Muscle layer of duodenum (tissue), 2 donors: ENCODE measurements around the gene ATAT1.
"Not testable (repeated sequence)": the region's sequence is repeated elsewhere in the genome, so short reads cannot be mapped to it uniquely, and the experiment has no call there.

Source experiments
- H3K27ac ChIP-seq: one replicate; pipeline ENCODE4 v1.7.0; 2013; ENCODE audit warnings: mild to moderate bottlenecking, low read length
- H3K27me3 ChIP-seq: one replicate; pipeline ENCODE4 v1.7.0; 2013; ENCODE audit warnings: low read depth, mild to moderate bottlenecking, control low read depth, low read length
- H3K36me3 ChIP-seq, 2 donors: one replicate each; pipeline ENCODE4 v1.7.0; 2013; ENCODE audit warnings: low read length in 2 of 2, control low read depth in 1 of 2, mild to moderate bottlenecking in 1 of 2; ENCODE audit not compliant: insufficient read depth in 2 of 2, control insufficient read depth in 1 of 2
- H3K4me1 ChIP-seq, 2 donors: one replicate each; pipeline ENCODE4 v1.7.0; 2013; ENCODE audit warnings: low read length in 2 of 2, mild to moderate bottlenecking in 2 of 2, control low read depth in 1 of 2, moderate library complexity in 1 of 2; ENCODE audit not compliant: insufficient read depth in 2 of 2, control insufficient read depth in 1 of 2
- H3K4me3 ChIP-seq, 2 donors: one replicate each; pipeline ENCODE4 v1.7.0; 2013; ENCODE audit warnings: low read length in 2 of 2, low read depth in 1 of 2, mild to moderate bottlenecking in 1 of 2
- H3K9me3 ChIP-seq, 2 donors: one replicate each; pipeline ENCODE4 v1.7.0; 2013; ENCODE audit warnings: low read length in 2 of 2, control low read depth in 1 of 2, mild to moderate bottlenecking in 1 of 2; ENCODE audit not compliant: control insufficient read depth in 1 of 2
- donor health status: healthy.

Gene ATAT1

GRCh38 chr6:30626484-30627366, at the start of gene ATAT1:
ATAT1 (plus strand) TSS chr6:30626874.
- no peaks in the 10 kb centered on the region for H3K27me3 ChIP-seq
- H3K27ac ChIP-seq: peak within 1 kb of the TSS; percentile 95
- H3K4me1 ChIP-seq: peaks cover 7 to 16% of the 10 kb centered on the region in 2 donors
- peaks cover 24 to 57% of the 10 kb centered on the region in 2 donors for H3K36me3 ChIP-seq
- no peaks in the 10 kb centered on the region for H3K9me3 ChIP-seq
- H3K4me3 ChIP-seq: peak within 1 kb of the TSS; percentile 69 to 78

GRCh38 chr6:30578051-30578450, 48.6 kb upstream of the ATAT1 start:
- Histone ChIP-seq H3K27ac (no peak overlapping the region), H3K36me3 (peaks cover 50 to 70% of the 10 kb centered on the region in 2 donors), H3K4me3 (no peak overlapping the region), H3K27me3 (no peaks in the 10 kb centered on the region), H3K4me1 (peaks cover 0 to 8% of the 10 kb centered on the region in 2 donors), H3K9me3 (no peaks in the 10 kb centered on the region)

- H3K4me3 ChIP-seq: no peak overlapping the region
- no peaks in the 10 kb centered on the region for H3K9me3 ChIP-seq
- H3K36me3 ChIP-seq: peaks cover 69 to 95% of the 10 kb centered on the region in 2 donors
- H3K4me1 ChIP-seq: no peaks in the 10 kb centered on the region
- no peak overlapping the region for H3K27ac ChIP-seq
- H3K27me3 ChIP-seq: no peaks in the 10 kb centered on the region
Observed at GRCh38 chr6:30583921-30584320, 42.8 kb upstream of the ATAT1 start.

- Histone ChIP-seq H3K9me3 (no peaks in the 10 kb centered on the region), H3K27me3 (no peaks in the 10 kb centered on the region), H3K4me3 (no peak overlapping the region), H3K36me3 (peaks cover 42 to 85% of the 10 kb centered on the region in 2 donors), H3K4me1 (no peaks in the 10 kb centered on the region), H3K27ac (no peak overlapping the region)
Observed at GRCh38 chr6:30589754-30590358, 36.8 kb upstream of the ATAT1 start.

GRCh38 chr6:30590509-30590908, 36.2 kb upstream of the ATAT1 start:
- H3K4me1 ChIP-seq: no peaks in the 10 kb centered on the region
- no peaks in the 10 kb centered on the region for H3K9me3 ChIP-seq
- no peaks in the 10 kb centered on the region for H3K27me3 ChIP-seq
- H3K36me3 ChIP-seq: peaks cover 35 to 82% of the 10 kb centered on the region in 2 donors
- H3K27ac ChIP-seq: no peak overlapping the region
- H3K4me3 ChIP-seq: no peak overlapping the region

- Histone ChIP-seq H3K4me3 (no peak overlapping the region), H3K27me3 (no peaks in the 10 kb centered on the region), H3K36me3 (peaks cover 30 to 77% of the 10 kb centered on the region in 2 donors), H3K27ac (no peak overlapping the region), H3K9me3 (no peaks in the 10 kb centered on the region), H3K4me1 (no peaks in the 10 kb centered on the region)
Observed at GRCh38 chr6:30591008-30591407, 35.7 kb upstream of the ATAT1 start.

- Histone ChIP-seq H3K36me3 (peaks cover 24 to 64% of the 10 kb centered on the region in 2 donors), H3K4me1 (no peaks in the 10 kb centered on the region), H3K27ac (no peak overlapping the region), H3K27me3 (no peaks in the 10 kb centered on the region), H3K9me3 (no peaks in the 10 kb centered on the region), H3K4me3 (no peak overlapping the region)
Observed at GRCh38 chr6:30592287-30592686, 34.4 kb upstream of the ATAT1 start.

GRCh38 chr6:30597315-30598144, 29.1 kb upstream of the ATAT1 start:
- not testable (repeated sequence) for H3K27me3 ChIP-seq, H3K4me3 ChIP-seq, H3K9me3 ChIP-seq, H3K4me1 ChIP-seq, H3K27ac ChIP-seq
- H3K36me3 ChIP-seq: peaks cover 14 to 42% of the 10 kb centered on the region in 2 donors

- Histone ChIP-seq H3K4me1 (no peaks in the 10 kb centered on the region), H3K4me3 (no peak overlapping the region), H3K27me3 (no peaks in the 10 kb centered on the region), H3K9me3 (no peaks in the 10 kb centered on the region), H3K36me3 (peaks cover 29 to 47% of the 10 kb centered on the region in 2 donors), H3K27ac (no peak overlapping the region)
Observed at GRCh38 chr6:30598912-30599624, 27.6 kb upstream of the ATAT1 start.

- H3K9me3 ChIP-seq: no peaks in the 10 kb centered on the region
- no peaks in the 10 kb centered on the region for H3K4me1 ChIP-seq
- H3K27me3 ChIP-seq: no peaks in the 10 kb centered on the region
- no peak overlapping the region for H3K4me3 ChIP-seq
- peaks cover 36 to 49% of the 10 kb centered on the region in 2 donors for H3K36me3 ChIP-seq
- no peak overlapping the region for H3K27ac ChIP-seq
Observed at GRCh38 chr6:30599625-30600324, 26.9 kb upstream of the ATAT1 start.
